IMR-90 (cell line): Measurements from ENCODE around the gene MYPN. TPM values are rescaled to one million over a fixed set of nuclear protein-coding genes. Genes with fewer than 3 reads are reported as not detected.

Experiments used
- ATAC-seq: fragments of 200-7000 bp; cut with Tn5 transposase; 2 replicates; pipeline ENCODE4 v1.9.1; 2020; ENCODE audit warnings: low read depth, mild to moderate bottlenecking, moderate library complexity
- BruUV-seq: library from RNA; stranded (reverse); fragments of 400-500 nt; replicated peaks from 2 replicates; lab custom pipeline; 2021; lab: Mats Ljungman, UMichigan
- CTCF ChIA-PET: fragments of 300-600 bp; formaldehyde crosslinking; extraction: SDS; loops from one replicate; lab custom pipeline; 2021; ENCODE audit warnings: antibody characterized with exemption; lab: Yijun Ruan, JAX
- POLR2A ChIA-PET: fragments of 300-600 bp; sonication (Branson Sonifier 250); formaldehyde crosslinking; loops from one replicate; lab custom pipeline; 2022; ENCODE audit warnings: antibody characterized with exemption; ENCODE audit not compliant: unreplicated experiment; lab: Charles Lee
- DNase-seq: peaks from one replicate; pipeline ENCODE4 v3.0.0; 2013
- H2AFZ ChIP-seq: replicated peaks from 2 replicates; pipeline ENCODE3; 2013; ENCODE audit warnings: low read length, mild to moderate bottlenecking; ENCODE audit not compliant: poor library complexity
- H2AK5ac ChIP-seq: 2 replicates; pipeline ENCODE4 v1.6.1; 2013; ENCODE audit warnings: low read depth, low read length, inconsistent platforms
- H2AK9ac ChIP-seq: replicated peaks from 2 replicates; pipeline ENCODE3; 2013; ENCODE audit warnings: mild to moderate bottlenecking, low read depth, low read length, moderate library complexity; ENCODE audit not compliant: poor library complexity
- H2BK120ac ChIP-seq: 2 replicates; pipeline ENCODE4 v1.6.1; 2013; ENCODE audit warnings: low read depth, low read length, inconsistent platforms
- H2BK15ac ChIP-seq: 3 replicates; pipeline ENCODE4 v1.6.1; 2013; ENCODE audit warnings: low read depth, low read length, inconsistent platforms
- H2BK20ac ChIP-seq: 2 replicates; pipeline ENCODE4 v1.6.1; 2013; ENCODE audit warnings: low read depth, mild to moderate bottlenecking, inconsistent platforms, low read length, moderate library complexity
- H2BK5ac ChIP-seq: 2 replicates; pipeline ENCODE4 v1.6.1; 2013; ENCODE audit warnings: mild to moderate bottlenecking, low read depth, low read length, inconsistent platforms; ENCODE audit not compliant: poor library complexity, severe bottlenecking
- H3K14ac ChIP-seq: replicated peaks from 2 replicates; pipeline ENCODE4 v1.6.1; 2013; ENCODE audit warnings: low read depth, low read length, inconsistent platforms
- H3K18ac ChIP-seq: 2 replicates; pipeline ENCODE4 v1.6.1; 2013; ENCODE audit warnings: low read depth, low read length, control low read depth
- H3K23ac ChIP-seq: 2 replicates; pipeline ENCODE4 v1.6.1; 2013; ENCODE audit warnings: low read depth, low read length, inconsistent platforms
- H3K27ac ChIP-seq: 2 replicates; pipeline ENCODE4 v1.5.1; 2013; ENCODE audit warnings: mild to moderate bottlenecking, control low read depth, low read length; ENCODE audit not compliant: insufficient read depth
- H3K27me3 ChIP-seq: 2 replicates; pipeline ENCODE4 v1.6.1; 2013; ENCODE audit warnings: low read length; ENCODE audit not compliant: control insufficient read depth, insufficient read depth
- H3K36me3 ChIP-seq: 2 replicates; pipeline ENCODE4 v1.6.1; 2013; ENCODE audit warnings: low read length, mixed read lengths; ENCODE audit not compliant: control insufficient read depth, insufficient read depth
- H3K4ac ChIP-seq: 2 replicates; pipeline ENCODE4 v1.6.1; 2013; ENCODE audit warnings: low read depth, low read length, inconsistent platforms
- H3K4me1 ChIP-seq: 2 replicates; pipeline ENCODE4 v1.6.1; 2013; ENCODE audit warnings: low read length, mixed read lengths; ENCODE audit not compliant: control insufficient read depth, insufficient read depth
- H3K4me2 ChIP-seq: 2 replicates; pipeline ENCODE4 v1.6.1; 2013; ENCODE audit warnings: low read depth, mild to moderate bottlenecking, control low read depth, low read length, moderate library complexity
- H3K4me3 ChIP-seq: 2 replicates; pipeline ENCODE4 v1.5.1; 2013; ENCODE audit warnings: low read depth, mild to moderate bottlenecking, control low read depth, low read length, moderate library complexity; ENCODE audit not compliant: insufficient read depth
- H3K56ac ChIP-seq: 2 replicates; pipeline ENCODE4 v1.6.1; 2013; ENCODE audit warnings: low read length, inconsistent platforms; ENCODE audit not compliant: insufficient read depth; ENCODE audit errors: extremely low read depth
- H3K79me1 ChIP-seq, 2 experiments: 2 replicates each; pipeline ENCODE4 v1.6.1; 2013; ENCODE audit warnings: low read length in 2 of 2, inconsistent platforms in 1 of 2, low read depth in 1 of 2
- H3K9ac ChIP-seq: 2 replicates; pipeline ENCODE4 v1.6.1; 2013; ENCODE audit warnings: low read depth, low read length, control low read depth
- H3K9me1 ChIP-seq: 2 replicates; pipeline ENCODE4 v1.6.1; 2013; ENCODE audit warnings: low read length, inconsistent platforms; ENCODE audit not compliant: insufficient read depth
- H3K9me3 ChIP-seq: 2 replicates; pipeline ENCODE4 v1.6.1; 2013; ENCODE audit warnings: low read length; ENCODE audit not compliant: control insufficient read depth, insufficient read depth
- H4K20me1 ChIP-seq: 2 replicates; pipeline ENCODE4 v1.6.1; 2013; ENCODE audit warnings: low read length, inconsistent platforms; ENCODE audit not compliant: insufficient read depth
- H4K5ac ChIP-seq: 2 replicates; pipeline ENCODE4 v1.6.1; 2013; ENCODE audit warnings: mild to moderate bottlenecking, low read depth, low read length, control low read depth
- H4K8ac ChIP-seq, 2 experiments: 2 replicates each; pipeline ENCODE4 v1.6.1; 2013; ENCODE audit warnings: low read depth in 2 of 2, low read length in 2 of 2, control low read depth in 1 of 2, inconsistent platforms in 1 of 2
- H4K91ac ChIP-seq: 2 replicates; pipeline ENCODE4 v1.6.1; 2013; ENCODE audit warnings: low read depth, low read length, inconsistent platforms; ENCODE audit not compliant: insufficient read depth
- BHLHE40 ChIP-seq: fragments of 150-350 bp; IDR thresholded peaks from 2 replicates; pipeline ENCODE4 v1.6.1; 2016; ENCODE audit warnings: mild to moderate bottlenecking, low read depth, low read length
- CEBPB ChIP-seq: IDR thresholded peaks from 2 replicates; pipeline ENCODE4 v1.6.1; 2012; ENCODE audit warnings: low read depth, low read length, improper control_type of control experiment
- CHD1 ChIP-seq: IDR thresholded peaks from 2 replicates; pipeline ENCODE4 v1.6.1; 2012; ENCODE audit warnings: low read depth, low read length, improper control_type of control experiment
- CTCF ChIP-seq: conservative IDR thresholded peaks from 2 replicates; pipeline ENCODE4 v1.5.1; 2012; ENCODE audit warnings: mild to moderate bottlenecking, low read depth, low read length, improper control_type of control experiment
- ELK1 ChIP-seq: fragments of 150-350 bp; IDR thresholded peaks from 2 replicates; pipeline ENCODE4 v1.6.1; 2016; ENCODE audit warnings: low read depth, mild to moderate bottlenecking, low read length, moderate library complexity, borderline replicate concordance
- FOS ChIP-seq: fragments of 150-350 bp; IDR thresholded peaks from 2 replicates; pipeline ENCODE4 v1.6.1; 2016; ENCODE audit warnings: low read depth, low read length
- MAZ ChIP-seq: IDR thresholded peaks from 2 replicates; pipeline ENCODE4 v1.6.1; 2012; ENCODE audit warnings: low read depth, mild to moderate bottlenecking, low read length, improper control_type of control experiment, moderate library complexity, borderline replicate concordance
- NFE2L2 ChIP-seq: fragments of 150-350 bp; IDR thresholded peaks from 2 replicates; pipeline ENCODE4 v1.6.1; 2016; ENCODE audit warnings: low read depth, mild to moderate bottlenecking, low read length
- RAD21 ChIP-seq: IDR thresholded peaks from 2 replicates; pipeline ENCODE4 v1.6.1; 2012; ENCODE audit warnings: low read length, improper control_type of control experiment
- RCOR1 ChIP-seq: IDR thresholded peaks from 2 replicates; pipeline ENCODE4 v1.6.1; 2012; ENCODE audit warnings: mild to moderate bottlenecking, low read length, improper control_type of control experiment; ENCODE audit not compliant: insufficient replicate concordance
- SMC3 ChIP-seq: fragments of 150-350 bp; IDR thresholded peaks from 2 replicates; pipeline ENCODE4 v1.6.1; 2016; ENCODE audit warnings: low read depth, mild to moderate bottlenecking, antibody characterized with exemption, low read length, moderate library complexity
- WGBS, 2 experiments: methylation state at CpG; one replicate each; pipeline versions ENCODE4 v1.1.5 to v1.1.7; 2013; ENCODE audit warnings: missing lambda C conversion rate in 2 of 2; ENCODE audit not compliant: insufficient read length in 1 of 2; ENCODE audit errors: extremely low coverage in 2 of 2; 5-methylcytosine and 5-hydroxymethylcytosine counted together
- dilution Hi-C: fragments of 300-500 bp; cut with HindIII; formaldehyde crosslinking; loops from one replicate; pipeline ENCODE4 v1.14.3; 2018; ENCODE audit warnings: low sequenced_read_pairs; ENCODE audit not compliant: unreplicated experiment
- in situ Hi-C: fragments of 300-500 bp; cut with MboI; formaldehyde crosslinking; loops from 3 replicates; pipeline ENCODE4 v1.14.3; 2019; ENCODE audit warnings: low sequenced_read_pairs, inconsistent platforms, mixed read lengths
- intact Hi-C: fragments of 100-400 bp; cut with micrococcal nuclease; formaldehyde crosslinking; loops from 2 replicates; pipeline ENCODE4 v1.10.0; 2022
- polyA plus RNA-seq, 3 experiments: library from polyadenylated mRNA; depleted of rRNA; stranded (reverse); fragments of >200 nt; gene quantifications; 2 replicates each; pipeline ENCODE4 v1.2.3, GENCODE V29; 2012; ENCODE audit warnings: low replicate concordance in 1 of 3
- total RNA-seq: library from RNA; depleted of rRNA; stranded (reverse); fragments of >200 nt; gene quantifications from 2 replicates; pipeline ENCODE4 v1.2.3, GENCODE V29; 2012

The MYPN gene
- total and polyA plus RNA-seq, 2 of the 4 experiments (the other 2 are of a cell fraction): 7.8 to 13.1 TPM

GRCh38 chr10:68247931-68248330 is 138.6 kb downstream of the MYPN start:
- POLR2A ChIA-PET: no interaction called here
- CTCF ChIA-PET: no interaction called here
- no peak overlapping the region for H2AK9ac ChIP-seq
- DNase-seq: no peak
- no peak for ATAC-seq
- H4K5ac ChIP-seq: no peak overlapping the region
- H3K23ac ChIP-seq: no peak overlapping the region
- H2AK5ac ChIP-seq: no peak overlapping the region
- H3K9me3 ChIP-seq: no peaks in the 10 kb centered on the region
- no peaks in the 10 kb centered on the region for H3K36me3 ChIP-seq
- BruUV-seq: no TSS peak
- TF ChIP-seq MAZ (no peak), RAD21 (no peak), NFE2L2 (no peak), FOS (no peak), ELK1 (no peak), SMC3 (no peak), BHLHE40 (no peak), CEBPB (no peak), CTCF (no peak), CHD1 (no peak), RCOR1 (no peak)
- no peak overlapping the region for H3K27ac ChIP-seq
- H3K4me1 ChIP-seq: no peaks in the 10 kb centered on the region
- dilution Hi-C loops: no loop called here
- no peak overlapping the region for H3K4ac ChIP-seq
- no peaks in the 10 kb centered on the region for H4K20me1 ChIP-seq
- H3K4me3 ChIP-seq: no peak overlapping the region
- H3K79me1 ChIP-seq: no peaks in the 10 kb centered on the region
- no peak overlapping the region for H3K14ac ChIP-seq
- in situ Hi-C loops: no loop called here
- no peak overlapping the region for H2BK5ac ChIP-seq
- H3K56ac ChIP-seq: no peak overlapping the region
- no peak overlapping the region for H3K4me2 ChIP-seq
- H2BK120ac ChIP-seq: no peak overlapping the region
- WGBS, 2 experiments: no CpG with 5 or more reads among the region's 6 CpGs
- H3K9ac ChIP-seq: no peak overlapping the region
- no peak overlapping the region for H2BK20ac ChIP-seq
- no peak overlapping the region for H2AFZ ChIP-seq
- intact Hi-C loops: no loop called here
- H4K8ac ChIP-seq: no peak overlapping the region
- peaks cover 31% of the 10 kb centered on the region for H3K27me3 ChIP-seq
- no peak overlapping the region for H4K91ac ChIP-seq
- H3K18ac ChIP-seq: no peak overlapping the region
- H3K9me1 ChIP-seq: no peaks in the 10 kb centered on the region
- no peak overlapping the region for H2BK15ac ChIP-seq
